A549 (cell line): ENCODE measurements around the gene RIC3. TPM values are rescaled to one million over a fixed set of nuclear protein-coding genes. Genes with fewer than 3 reads are reported as not detected.

Experiments used
- ATAC-seq, 2 experiments: fragments of 200-7000 bp in 1 of 2; fragments of >200 bp in 1 of 2; cut with Nextera tagmentation in 1 of 2; cut with Tn5 transposase in 1 of 2; 3 replicates each; pipeline versions ENCODE4 v1.8.0 to v1.9.1; 2018 to 2020; ENCODE audit warnings: mild to moderate bottlenecking in 1 of 2, moderate library complexity in 1 of 2
- CTCF ChIA-PET: fragments of 300-600 bp; sonication (Branson Sonifier 250); formaldehyde crosslinking; extraction: SDS; loops from one replicate; lab custom pipeline; 2021; ENCODE audit warnings: antibody characterized with exemption, inconsistent platforms; lab: Yijun Ruan, JAX
- POLR2A ChIA-PET: fragments of 350-600 bp; formaldehyde crosslinking; extraction: SDS; loops from one replicate; lab custom pipeline; 2021; ENCODE audit warnings: antibody characterized with exemption, inconsistent platforms; lab: Yijun Ruan, JAX
- DNase-seq, 2 experiments: peaks; one replicate each; pipeline versions ENCODE4 v3.0.0 to v3.0.0-alpha.2; 2011 to 2016; ENCODE audit warnings: low read depth in 1 of 2, low spot score in 1 of 2
- FAIRE-seq: peaks from 2 replicates; lab custom pipeline; 2011; peaks lifted over from hg19 to GRCh38; lab: Jason Lieb, UNC
- H3K27ac ChIP-seq, 2 experiments: fragments of >200 bp; sonication (Bioruptor Twin); formaldehyde crosslinking; 3 replicates each; pipeline ENCODE4 v1.5.1; 2016 to 2017
- H3K4me1 ChIP-seq: fragments of >200 bp; sonication (Bioruptor Twin); formaldehyde crosslinking; 3 replicates; pipeline ENCODE4 v1.6.1; 2016
- H3K4me2 ChIP-seq: fragments of >200 bp; sonication (Bioruptor Twin); formaldehyde crosslinking; 3 replicates; pipeline ENCODE4 v1.6.1; 2016
- H3K4me3 ChIP-seq: fragments of >200 bp; sonication (Bioruptor Twin); formaldehyde crosslinking; 3 replicates; pipeline ENCODE4 v1.5.1; 2016
- H3K9me3 ChIP-seq: fragments of >200 bp; sonication (Bioruptor Twin); formaldehyde crosslinking; 3 replicates; pipeline ENCODE4 v1.6.1; 2016
- ATOH8 ChIP-seq: fragments of 250-450 bp; sonication (Bioruptor Pico); IDR thresholded peaks from 2 replicates; pipeline ENCODE4 v1.5.0; 2020; ENCODE audit warnings: low read depth, mild to moderate bottlenecking, moderate library complexity
- CBX8 ChIP-seq: fragments of 200-600 bp; sonication (generic); IDR thresholded peaks from 2 replicates; pipeline ENCODE4 v1.6.1; 2016
- CHD2 ChIP-seq: fragments of 150-350 bp; IDR thresholded peaks from 2 replicates; pipeline ENCODE4 v1.6.1; 2014; ENCODE audit warnings: low read length; ENCODE audit not compliant: partially characterized antibody
- EHF ChIP-seq: fragments of 250-450 bp; sonication (Bioruptor Pico); IDR thresholded peaks from 2 replicates; pipeline ENCODE4 v1.5.0; 2020; ENCODE audit warnings: mild to moderate bottlenecking
- EHMT2 ChIP-seq: fragments of 200-600 bp; sonication (generic); IDR thresholded peaks from 2 replicates; pipeline ENCODE4 v1.6.1; 2016; ENCODE audit warnings: antibody characterized with exemption, low read depth, mild to moderate bottlenecking, moderate library complexity
- ELK1 ChIP-seq: fragments of 150-350 bp; IDR thresholded peaks from 2 replicates; pipeline ENCODE4 v1.6.1; 2014; ENCODE audit warnings: low read depth, mild to moderate bottlenecking, low read length
- EP300 ChIP-seq, 2 experiments: fragments of >200 bp; sonication (Bioruptor Twin); formaldehyde crosslinking; IDR thresholded peaks; 2 replicates in 1 of 2; 3 replicates in 1 of 2; pipeline ENCODE4 v1.6.1; 2016 to 2017
- ESRRA ChIP-seq: fragments of 150-350 bp; IDR thresholded peaks from 2 replicates; pipeline ENCODE4 v1.6.1; 2014; ENCODE audit warnings: mild to moderate bottlenecking, low read length, borderline replicate concordance
- HDAC2 ChIP-seq: fragments of 200-600 bp; sonication (generic); IDR thresholded peaks from 2 replicates; pipeline ENCODE4 v1.6.1; 2016
- HEYL ChIP-seq: fragments of 250-450 bp; sonication (Bioruptor Pico); IDR thresholded peaks from 2 replicates; pipeline ENCODE4 v1.8.0; 2021; ENCODE audit warnings: mild to moderate bottlenecking, moderate library complexity
- HOXA7 ChIP-seq: fragments of 250-450 bp; sonication (Bioruptor Pico); IDR thresholded peaks from 2 replicates; pipeline ENCODE4 v1.5.0; 2020; ENCODE audit warnings: mild to moderate bottlenecking, moderate library complexity
- HOXB13 ChIP-seq: fragments of 250-450 bp; sonication (Bioruptor Pico); IDR thresholded peaks from 2 replicates; pipeline ENCODE4 v1.5.0; 2020; ENCODE audit warnings: low read depth, mild to moderate bottlenecking, moderate library complexity
- JUNB ChIP-seq: fragments of >200 bp; sonication (Bioruptor Twin); formaldehyde crosslinking; IDR thresholded peaks from 2 replicates; pipeline ENCODE4 v1.6.1; 2016
- KDM1A ChIP-seq: fragments of 200-600 bp; sonication (generic); IDR thresholded peaks from 2 replicates; pipeline ENCODE4 v1.6.1; 2016; ENCODE audit warnings: low read depth, mild to moderate bottlenecking
- MAZ ChIP-seq: fragments of 150-350 bp; IDR thresholded peaks from 2 replicates; pipeline ENCODE4 v1.6.1; 2014; ENCODE audit warnings: antibody characterized with exemption, low read depth, low read length, borderline replicate concordance
- NFE2L2 ChIP-seq: fragments of 150-350 bp; conservative IDR thresholded peaks from 2 replicates; pipeline ENCODE4 v1.6.1; 2014; ENCODE audit warnings: low read length
- NR3C1 ChIP-seq: fragments of >200 bp; sonication (Bioruptor Twin); formaldehyde crosslinking; IDR thresholded peaks from 3 replicates; pipeline ENCODE4 v1.6.1; 2017
- PBX3 ChIP-seq: IDR thresholded peaks from 2 replicates; pipeline ENCODE4 v1.6.1; 2012
- POLR2AphosphoS2 ChIP-seq: conservative IDR thresholded peaks from 2 replicates; pipeline ENCODE4 v1.6.1; 2012; ENCODE audit warnings: low read length, improper control_type of control experiment, inconsistent platforms
- SMC3 ChIP-seq: fragments of >200 bp; sonication (Bioruptor Twin); formaldehyde crosslinking; IDR thresholded peaks from 3 replicates; pipeline ENCODE4 v1.6.1; 2018; ENCODE audit warnings: inconsistent platforms
- TFCP2L1 ChIP-seq: fragments of 250-450 bp; sonication (Bioruptor Pico); IDR thresholded peaks from 2 replicates; pipeline ENCODE4 v1.5.0; 2021; ENCODE audit warnings: mild to moderate bottlenecking
- ZFP36 ChIP-seq: fragments of 450-650 bp; IDR thresholded peaks from 2 replicates; pipeline ENCODE4 v1.6.1; 2014; ENCODE audit warnings: borderline replicate concordance; ENCODE audit not compliant: partially characterized antibody
- ZSCAN20 ChIP-seq: fragments of 250-450 bp; sonication (Bioruptor Pico); IDR thresholded peaks from 2 replicates; pipeline ENCODE4 v1.8.0; 2022; ENCODE audit warnings: mild to moderate bottlenecking, moderate library complexity
- WGBS: methylation state at CpG from one replicate; pipeline ENCODE4 v1.1.6; 2017; ENCODE audit errors: missing lambda C conversion rate; 5-methylcytosine and 5-hydroxymethylcytosine counted together
- polyA minus RNA-seq: library from RNA; depleted of rRNA, polyadenylated mRNA; stranded (reverse); fragments of >200 nt; gene quantifications from 2 replicates; pipeline ENCODE4 v1.2.3, GENCODE V29; 2011; rRNA and poly(A)+ RNA removed
- polyA plus RNA-seq, 4 experiments: library from polyadenylated mRNA; depleted of rRNA in 3 of 4; stranded (reverse); fragments of >200 nt; fragmentation: RNase III in 1 of 4; extraction: RNeasy Plus Mini Kit Qiagen cat#74134 plus additional on column Dnase treatment in 1 of 4; gene quantifications; 2 replicates in 3 of 4; 3 replicates in 1 of 4; pipeline ENCODE4 v1.2.3, GENCODE V29; 2011 to 2017
- TF ChIP-seq, protein P1 (sequence below): IDR thresholded peaks from 2 replicates; pipeline ENCODE4 v1.6.1; 2012; ENCODE audit warnings: low read depth, borderline replicate concordance
- TF ChIP-seq, protein P2 (sequence below): IDR thresholded peaks from 2 replicates; pipeline ENCODE4 v1.6.1; 2012

The RIC3 gene, protein sequence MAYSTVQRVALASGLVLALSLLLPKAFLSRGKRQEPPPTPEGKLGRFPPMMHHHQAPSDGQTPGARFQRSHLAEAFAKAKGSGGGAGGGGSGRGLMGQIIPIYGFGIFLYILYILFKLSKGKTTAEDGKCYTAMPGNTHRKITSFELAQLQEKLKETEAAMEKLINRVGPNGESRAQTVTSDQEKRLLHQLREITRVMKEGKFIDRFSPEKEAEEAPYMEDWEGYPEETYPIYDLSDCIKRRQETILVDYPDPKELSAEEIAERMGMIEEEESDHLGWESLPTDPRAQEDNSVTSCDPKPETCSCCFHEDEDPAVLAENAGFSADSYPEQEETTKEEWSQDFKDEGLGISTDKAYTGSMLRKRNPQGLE
- polyA plus RNA-seq (2011; rRNA removed) (3.2 and 3.4 TPM in 2 replicates), polyA plus RNA-seq (2017; fragmentation: RNase III; extraction: RNeasy Plus Mini Kit Qiagen cat#74134 plus additional on column Dnase treatment) (1.7 to 3.3 TPM (median 2.3 TPM) in 3 replicates), polyA minus RNA-seq (1.8 and 2.5 TPM in 2 replicates)
- 0.19 and 0.25 TPM in 2 replicates for polyA plus RNA-seq (2012; cell fraction: cytosol; rRNA removed)
- polyA plus RNA-seq (2012; cell fraction: nucleus; rRNA removed): 0.86 and 1.0 TPM in 2 replicates

- DNase-seq (peak in 1 of 2 experiments; percentile 29), ATAC-seq (peak; percentile 77 to 85), FAIRE-seq (no peak)
- ChIA-PET CTCF (interaction anchor here (1.1 to 1.4 kb wide), 2 partner anchors 10 to 22 kb away, joined by 3 to 4 read pairs; no protein-coding TSS in a partner anchor), POLR2A (no interaction called here)
- Histone ChIP-seq H3K4me3 (peak within 1 kb of the TSS; percentile 54), H3K4me2 (peak within 1 kb of the TSS; percentile 78), H3K27ac (peak within 1 kb of the TSS; percentile 16 to 68; a peak in 4 of 6 replicates), H3K4me1 (0 out of 3 replicates have a peak, but pooled peaks cover 3% of the 10 kb centered on the region), H3K9me3 (no peaks in the 10 kb centered on the region)
- TF ChIP-seq, protein P1, sequence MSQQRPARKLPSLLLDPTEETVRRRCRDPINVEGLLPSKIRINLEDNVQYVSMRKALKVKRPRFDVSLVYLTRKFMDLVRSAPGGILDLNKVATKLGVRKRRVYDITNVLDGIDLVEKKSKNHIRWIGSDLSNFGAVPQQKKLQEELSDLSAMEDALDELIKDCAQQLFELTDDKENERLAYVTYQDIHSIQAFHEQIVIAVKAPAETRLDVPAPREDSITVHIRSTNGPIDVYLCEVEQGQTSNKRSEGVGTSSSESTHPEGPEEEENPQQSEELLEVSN: peak; percentile 76
- TF ChIP-seq ATOH8 (CRISPR knock-in tag): no peak
- TF ChIP-seq, protein P2, sequence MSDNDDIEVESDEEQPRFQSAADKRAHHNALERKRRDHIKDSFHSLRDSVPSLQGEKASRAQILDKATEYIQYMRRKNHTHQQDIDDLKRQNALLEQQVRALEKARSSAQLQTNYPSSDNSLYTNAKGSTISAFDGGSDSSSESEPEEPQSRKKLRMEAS: peak; percentile 70
- TF ChIP-seq HOXA7 (CRISPR knock-in tag): no peak
- no peak for TF ChIP-seq CBX8
- TF ChIP-seq HDAC2: no peak
- no peak for TF ChIP-seq EP300 (IDR thresholded peaks at IDR 0.05)
- 13% methylated on average over 31 of the region's 62 CpGs for WGBS
Measured at GRCh38 chr11:8168485-8169257, at the start of gene RIC3. TSS of gene RIC3 (minus strand) at chr11:8169025. CDS start at chr11:8168989, 36 bp downstream.

DNA sequence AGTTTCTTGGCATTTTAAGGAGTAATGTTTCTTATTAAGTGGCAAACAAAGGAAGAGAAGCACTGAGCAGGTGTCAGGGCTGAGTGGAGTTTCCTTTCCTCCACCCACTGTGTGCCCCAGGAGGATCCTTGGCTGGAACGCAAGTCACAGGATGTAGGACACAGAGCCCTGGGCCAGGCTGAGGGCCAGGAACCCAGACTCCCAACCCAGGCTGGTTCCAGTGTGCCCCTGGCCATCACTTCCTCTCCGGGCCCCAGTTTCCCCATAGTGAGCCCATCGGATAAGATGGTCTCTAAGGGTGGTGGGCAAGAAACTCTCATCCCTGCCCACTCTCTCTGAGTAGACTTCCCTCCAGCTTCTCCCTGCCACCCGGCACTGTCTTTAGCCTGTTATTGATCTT is 49.6 kb upstream of the RIC3 start:
- FAIRE-seq: no peak
- POLR2A ChIA-PET: no interaction called here
- WGBS: 66% methylated on average over 4 of the region's 4 CpGs

More for the DNA sequence above, 49.6 kb upstream of the RIC3 start:
- Histone ChIP-seq H3K27ac (no peak overlapping the region), H3K4me3 (no peak overlapping the region), H3K4me2 (no peak overlapping the region), H3K4me1 (no peaks in the 10 kb centered on the region), H3K9me3 (no peaks in the 10 kb centered on the region)
- ATAC-seq (no peak), DNase-seq (no peak)
- TF ChIP-seq ESRRA (no peak), MAZ (no peak), ELK1 (no peak), KDM1A (no peak), EHF (CRISPR knock-in tag) (no peak), HEYL (CRISPR knock-in tag) (no peak), TFCP2L1 (no peak), ZSCAN20 (CRISPR knock-in tag) (no peak), HOXB13 (CRISPR knock-in tag) (no peak), JUNB (no peak), SMC3 (no peak), POLR2AphosphoS2 (no peak), CHD2 (no peak), HOXA7 (CRISPR knock-in tag) (no peak), NFE2L2 (no peak), EHMT2 (no peak), PBX3 (no peak), ZFP36 (no peak), NR3C1 (no peak), HDAC2 (no peak)
- CTCF ChIA-PET: interaction anchor here (0.6 to 20.9 kb wide), 10 partner anchors 9 to 346 kb away, joined by 3 to 424 read pairs (median 10); partner anchors contain the start of gene LMO1
